Right lung (tissue), 5 donors: ENCODE results near the gene XRN2. TPM values are rescaled to one million over a fixed set of nuclear protein-coding genes. Genes with fewer than 3 reads are reported as not detected.
"Not testable (repeated sequence)": the region's sequence is repeated elsewhere in the genome, so short reads cannot be mapped to it uniquely, and the experiment has no call there.

Experiments used
- DNase-seq, 2 donors: peaks; one replicate each; pipeline ENCODE4 v3.0.0-alpha.2; 2013
- polyA plus RNA-seq, 5 donors: library from polyadenylated mRNA; unstranded; fragments of 120-200 nt; gene quantifications; one replicate each; pipeline versions ENCODE4 v1.2.1 to v1.2.3, GENCODE V29; 2013; ENCODE audit warnings: inconsistent platforms in 1 of 5, low replicate concordance in 1 of 5; ENCODE audit not compliant: insufficient read length in 5 of 5, insufficient read depth in 1 of 5

Gene XRN2
- polyA plus RNA-seq, 5 donors: 69.5 to 93.7 (median 80.0) TPM

- DNase-seq: no peak
Measured at GRCh38 chr20:21421601-21422236, 118.6 kb downstream of the XRN2 start.

GRCh38 chr20:21423712-21424111 is 120.6 kb downstream of the XRN2 start:
- not testable (repeated sequence) for DNase-seq

GRCh38 chr20:21424846-21425245 is 121.7 kb downstream of the XRN2 start:
- DNase-seq: no peak

- no peak for DNase-seq
Measured at GRCh38 chr20:21430020-21430419, 126.9 kb downstream of the XRN2 start.

GRCh38 chr20:21432911-21433310 is 129.8 kb downstream of the XRN2 start:
- DNase-seq: no peak

- no peak for DNase-seq
Measured at GRCh38 chr20:21433329-21433890, 130.3 kb downstream of the XRN2 start.

GRCh38 chr20:21435576-21435975 is 132.4 kb downstream of the XRN2 start:
- no peak for DNase-seq

- DNase-seq: no peak
Measured at GRCh38 chr20:21436205-21436604, 133.1 kb downstream of the XRN2 start.

GRCh38 chr20:21437248-21437647 is 134.1 kb downstream of the XRN2 start:
- DNase-seq: no peak

- DNase-seq: no peak
Measured at GRCh38 chr20:21437816-21438215, 134.7 kb downstream of the XRN2 start.

Other genes with a start within 250 kb of the XRN2 start
- not detected for gene LINC00237, start 197.0 kb upstream of the XRN2 start, polyA plus RNA-seq
- gene KIZ, start 177.2 kb upstream of the XRN2 start, polyA plus RNA-seq: 10 to 100 TPM; 19.5 to 39.3 (median 29.7) TPM
- gene NKX2-4, start 94.2 kb downstream of the XRN2 start, polyA plus RNA-seq: not detected
- under 1 TPM; 0.12 to 0.22 (median 0.17) TPM for gene NKX2-2, start 210.7 kb downstream of the XRN2 start, polyA plus RNA-seq